Suprapubic skin (tissue), 3 donors: ENCODE data around the gene STARD13.

Experiments
- POLR2A ChIP-seq, 2 donors: fragments of 450-650 bp; IDR thresholded peaks; one replicate each; pipeline ENCODE4 v1.6.1; 2017; ENCODE audit warnings: antibody characterized with exemption in 2 of 2, mild to moderate bottlenecking in 2 of 2, moderate library complexity in 2 of 2
- TF ChIP-seq, protein P1 (sequence below), 2 donors: fragments of 200-600 bp in 1 of 2; fragments of 450-650 bp in 1 of 2; sonication (generic) in 1 of 2; IDR thresholded peaks; one replicate each; pipeline ENCODE4 v1.5.1; 2016 to 2019; ENCODE audit warnings: antibody characterized with exemption in 2 of 2, mild to moderate bottlenecking in 1 of 2, moderate library complexity in 1 of 2

- TF ChIP-seq, protein P1, sequence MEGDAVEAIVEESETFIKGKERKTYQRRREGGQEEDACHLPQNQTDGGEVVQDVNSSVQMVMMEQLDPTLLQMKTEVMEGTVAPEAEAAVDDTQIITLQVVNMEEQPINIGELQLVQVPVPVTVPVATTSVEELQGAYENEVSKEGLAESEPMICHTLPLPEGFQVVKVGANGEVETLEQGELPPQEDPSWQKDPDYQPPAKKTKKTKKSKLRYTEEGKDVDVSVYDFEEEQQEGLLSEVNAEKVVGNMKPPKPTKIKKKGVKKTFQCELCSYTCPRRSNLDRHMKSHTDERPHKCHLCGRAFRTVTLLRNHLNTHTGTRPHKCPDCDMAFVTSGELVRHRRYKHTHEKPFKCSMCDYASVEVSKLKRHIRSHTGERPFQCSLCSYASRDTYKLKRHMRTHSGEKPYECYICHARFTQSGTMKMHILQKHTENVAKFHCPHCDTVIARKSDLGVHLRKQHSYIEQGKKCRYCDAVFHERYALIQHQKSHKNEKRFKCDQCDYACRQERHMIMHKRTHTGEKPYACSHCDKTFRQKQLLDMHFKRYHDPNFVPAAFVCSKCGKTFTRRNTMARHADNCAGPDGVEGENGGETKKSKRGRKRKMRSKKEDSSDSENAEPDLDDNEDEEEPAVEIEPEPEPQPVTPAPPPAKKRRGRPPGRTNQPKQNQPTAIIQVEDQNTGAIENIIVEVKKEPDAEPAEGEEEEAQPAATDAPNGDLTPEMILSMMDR (IDR thresholded peaks at IDR 0.05), result no peak
- no peak for TF ChIP-seq POLR2A (IDR thresholded peaks at IDR 0.05)
Measured at GRCh38 chr13:33116321-33117010, 169.1 kb downstream of the STARD13 start.
